H1 (cell line): ENCODE data around the gene CCDC179. TPM values are rescaled to one million over a fixed set of nuclear protein-coding genes. Genes with fewer than 3 reads are reported as not detected.

Experiments used
- CTCF ChIA-PET: fragments of 300-600 bp; sonication (Branson Sonifier 250); formaldehyde crosslinking; loops from one replicate; lab custom pipeline; 2021; ENCODE audit not compliant: partially characterized antibody; lab: Charles Lee
- POLR2A ChIA-PET: fragments of 300-600 bp; sonication (Branson Sonifier 250); formaldehyde crosslinking; loops from one replicate; lab custom pipeline; 2021; ENCODE audit warnings: inconsistent platforms; ENCODE audit not compliant: partially characterized antibody; lab: Charles Lee
- DNase-seq, 2 experiments: peaks; one replicate each; pipeline versions ENCODE4 v3.0.0 to v3.0.0-alpha.2; 2010 to 2022; ENCODE audit warnings: low spot score in 2 of 2, low read depth in 1 of 2, mixed read lengths in 1 of 2
- FAIRE-seq: peaks from 2 replicates; lab custom pipeline; 2011; peaks lifted over from hg19 to GRCh38; lab: Jason Lieb, UNC
- H2AFZ ChIP-seq: 2 replicates; pipeline ENCODE4 v1.8.1; 2012; ENCODE audit warnings: low read length, inconsistent platforms
- H2AK5ac ChIP-seq: 2 replicates; pipeline ENCODE4 v1.6.1; 2013; ENCODE audit warnings: low read depth, low read length
- H2BK120ac ChIP-seq: replicated peaks from 2 replicates; pipeline ENCODE3; 2013; ENCODE audit warnings: low read depth, low read length, inconsistent platforms
- H2BK12ac ChIP-seq: 2 replicates; pipeline ENCODE4 v1.6.1; 2013; ENCODE audit warnings: low read depth, low read length
- H2BK15ac ChIP-seq: 2 replicates; pipeline ENCODE4 v1.6.1; 2013; ENCODE audit warnings: low read length
- H2BK20ac ChIP-seq: 2 replicates; pipeline ENCODE4 v1.6.1; 2013; ENCODE audit warnings: low read length
- H2BK5ac ChIP-seq: 2 replicates; pipeline ENCODE4 v1.6.1; 2013; ENCODE audit warnings: low read depth, low read length
- H3K14ac ChIP-seq: 2 replicates; pipeline ENCODE4 v1.6.1; 2013; ENCODE audit warnings: inconsistent platforms; ENCODE audit not compliant: insufficient read length
- H3K18ac ChIP-seq: 2 replicates; pipeline ENCODE4 v1.6.1; 2013; ENCODE audit warnings: low read length; ENCODE audit errors: extremely low read depth
- H3K23ac ChIP-seq: 2 replicates; pipeline ENCODE4 v1.6.1; 2013; ENCODE audit warnings: inconsistent platforms; ENCODE audit not compliant: insufficient read length
- H3K23me2 ChIP-seq: 2 replicates; pipeline ENCODE4 v1.6.1; 2013; ENCODE audit warnings: low read depth, low read length
- H3K27ac ChIP-seq: 2 replicates; pipeline ENCODE4 v1.6.1; 2011; ENCODE audit warnings: low read depth, low read length, inconsistent platforms
- H3K27me3 ChIP-seq, 4 experiments: replicated peaks in 1 of 4; 1 replicate in 1 of 4; 2 replicates in 3 of 4; pipeline versions ENCODE4 v1.6.1 to v1.8.1; 2011 to 2013; ENCODE audit warnings: low read length in 3 of 4, mild to moderate bottlenecking in 3 of 4, inconsistent platforms in 2 of 4, mixed read lengths in 2 of 4, moderate library complexity in 1 of 4; ENCODE audit not compliant: control insufficient read depth in 3 of 4, insufficient read depth in 3 of 4; ENCODE audit errors: extremely low read depth in 1 of 4
- H3K36me3 ChIP-seq, 4 experiments: 2 replicates each; pipeline versions ENCODE4 v1.6.1 to v1.8.1; 2011 to 2013; ENCODE audit warnings: mild to moderate bottlenecking in 4 of 4, low read length in 3 of 4, moderate library complexity in 2 of 4, control low read depth in 1 of 4, inconsistent platforms in 1 of 4; ENCODE audit not compliant: insufficient read depth in 4 of 4, control insufficient read depth in 2 of 4
- H3K4ac ChIP-seq: replicated peaks from 2 replicates; pipeline ENCODE3; 2013; ENCODE audit warnings: low read length, low read depth, mixed read lengths, inconsistent platforms; ENCODE audit not compliant: insufficient read length
- H3K4me1 ChIP-seq, 4 experiments: replicated peaks in 1 of 4; 1 replicate in 1 of 4; 2 replicates in 3 of 4; pipeline versions ENCODE4 v1.6.1 to v1.8.1; 2011 to 2013; ENCODE audit warnings: low read length in 3 of 4, inconsistent platforms in 2 of 4, mixed read lengths in 1 of 4; ENCODE audit not compliant: insufficient read depth in 4 of 4, control insufficient read depth in 3 of 4
- H3K4me2 ChIP-seq, 2 experiments: 2 replicates each; pipeline versions ENCODE4 v1.6.1 to v1.8.1; 2011 to 2013; ENCODE audit warnings: low read depth in 2 of 2, low read length in 2 of 2, control low read depth in 1 of 2, inconsistent platforms in 1 of 2, mild to moderate bottlenecking in 1 of 2; ENCODE audit not compliant: insufficient read depth in 1 of 2
- H3K4me3 ChIP-seq, 4 experiments: fragments of 200-600, 300-600 bp in 1 of 4; sonication (generic), shearing (Covaris generic), sonication (Bioruptor Twin) in 1 of 4; 2 replicates each; pipeline versions ENCODE4 v1.5.1 to v1.8.1; 2011 to 2016; ENCODE audit warnings: low read length in 4 of 4, low read depth in 3 of 4, control low read depth in 2 of 4, inconsistent platforms in 2 of 4, mild to moderate bottlenecking in 2 of 4, mixed read lengths in 1 of 4, moderate library complexity in 1 of 4; ENCODE audit not compliant: insufficient read depth in 2 of 4; ENCODE audit errors: extremely low read depth in 1 of 4
- H3K56ac ChIP-seq: replicated peaks from 2 replicates; pipeline ENCODE3; 2013; ENCODE audit warnings: low read depth, mild to moderate bottlenecking, mixed read lengths, low read length, inconsistent platforms; ENCODE audit not compliant: insufficient read length
- H3K79me1 ChIP-seq: 2 replicates; pipeline ENCODE4 v1.6.1; 2013; ENCODE audit warnings: low read depth, low read length, control low read depth
- H3K79me2 ChIP-seq, 2 experiments: 2 replicates each; pipeline versions ENCODE4 v1.6.1 to v1.8.1; 2012 to 2013; ENCODE audit warnings: low read length in 2 of 2, mild to moderate bottlenecking in 2 of 2, inconsistent platforms in 1 of 2; ENCODE audit not compliant: insufficient read depth in 2 of 2, control insufficient read depth in 1 of 2
- H3K9ac ChIP-seq, 4 experiments: replicated peaks in 1 of 4; 1 replicate in 1 of 4; 2 replicates in 3 of 4; pipeline versions ENCODE4 v1.6.1 to v1.8.1; 2011 to 2013; ENCODE audit warnings: low read depth in 3 of 4, low read length in 3 of 4, control low read depth in 2 of 4, mild to moderate bottlenecking in 2 of 4, moderate library complexity in 2 of 4, inconsistent platforms in 1 of 4; ENCODE audit errors: extremely low read depth in 1 of 4
- H3K9me3 ChIP-seq, 2 experiments: 2 replicates each; pipeline versions ENCODE4 v1.6.1 to v1.8.1; 2012 to 2013; ENCODE audit warnings: mild to moderate bottlenecking in 2 of 2, moderate library complexity in 2 of 2, control low read depth in 1 of 2, inconsistent platforms in 1 of 2, low read depth in 1 of 2, low read length in 1 of 2, mixed read lengths in 1 of 2; ENCODE audit not compliant: insufficient read depth in 2 of 2
- H4K20me1 ChIP-seq, 2 experiments: replicated peaks in 1 of 2; 2 replicates each; pipeline versions ENCODE3 to v1.8.1; 2011 to 2013; ENCODE audit warnings: inconsistent platforms in 2 of 2, low read length in 2 of 2, mild to moderate bottlenecking in 1 of 2; ENCODE audit not compliant: insufficient read depth in 2 of 2, control insufficient read depth in 1 of 2
- H4K5ac ChIP-seq: 2 replicates; pipeline ENCODE4 v1.6.1; 2013; ENCODE audit warnings: low read length, low read depth, mixed read lengths, inconsistent platforms; ENCODE audit not compliant: insufficient read length
- H4K8ac ChIP-seq: 2 replicates; pipeline ENCODE4 v1.8.0; 2013; ENCODE audit warnings: mild to moderate bottlenecking, moderate library complexity, low read length, inconsistent platforms; ENCODE audit not compliant: insufficient read depth; ENCODE audit errors: extremely low read depth
- H4K91ac ChIP-seq: replicated peaks from 2 replicates; pipeline ENCODE3; 2013; ENCODE audit warnings: low read length, mixed read lengths, inconsistent platforms; ENCODE audit not compliant: insufficient read length
- ASH2L ChIP-seq: fragments of 200-600, 300-600 bp; sonication (generic); IDR thresholded peaks from one replicate; pipeline ENCODE4 v1.7.1; 2017; ENCODE audit warnings: low read length
- CBX8 ChIP-seq: fragments of 300-800, 300-1000 bp; sonication (generic); IDR thresholded peaks from 2 replicates; pipeline ENCODE4 v1.7.1; 2016; ENCODE audit warnings: low read depth, low read length, borderline replicate concordance
- CEBPB ChIP-seq: IDR thresholded peaks from 2 replicates; pipeline ENCODE4 v1.6.1; 2012; ENCODE audit warnings: low read depth, low read length
- RAD21 ChIP-seq, 2 experiments: IDR thresholded peaks in 1 of 2; conservative IDR thresholded peaks in 1 of 2; 2 replicates each; pipeline ENCODE4 v1.6.1; 2011; ENCODE audit warnings: low read depth in 2 of 2, low read length in 2 of 2, improper control_type of control experiment in 1 of 2, inconsistent platforms in 1 of 2, mild to moderate bottlenecking in 1 of 2, moderate library complexity in 1 of 2
- SIRT6 ChIP-seq: IDR thresholded peaks from one replicate; pipeline ENCODE4 v1.7.1; 2012; ENCODE audit warnings: low read length, inconsistent platforms
- TAF7 ChIP-seq: optimal IDR thresholded peaks from 2 replicates; pipeline ENCODE3; 2011; ENCODE audit warnings: low read depth, mild to moderate bottlenecking, inconsistent platforms, low read length, moderate library complexity, borderline replicate concordance
- WGBS, 2 experiments: shearing (Covaris generic) in 1 of 2; methylation state at CpG; one replicate each; pipeline versions ENCODE4 v1.1.6 to v1.1.7; 2013 to 2015; ENCODE audit warnings: low lambda C conversion rate in 2 of 2, mixed read lengths in 2 of 2, inconsistent platforms in 1 of 2, low coverage in 1 of 2, missing lambda C conversion rate in 1 of 2; ENCODE audit not compliant: insufficient replicate concordance in 2 of 2, insufficient coverage in 1 of 2, insufficient read length in 1 of 2; ENCODE audit errors: extremely low coverage in 1 of 2, missing lambda C conversion rate in 1 of 2; 5-methylcytosine and 5-hydroxymethylcytosine counted together
- polyA plus RNA-seq, 7 experiments: library from polyadenylated mRNA; depleted of rRNA in 3 of 7; stranded (reverse) in 5 of 7; unstranded in 2 of 7; fragments of >200 nt in 5 of 7; fragments of 200-250 nt in 2 of 7; gene quantifications; 1 replicate in 5 of 7; 2 replicates in 1 of 7; 4 replicates in 1 of 7; pipeline versions ENCODE4 v1.2.1 to v1.2.3, GENCODE V29; 2011 to 2013; ENCODE audit warnings: missing spikeins in 2 of 7, mixed read lengths in 2 of 7
- total RNA-seq: library from RNA; stranded (reverse); fragmentation: NEBNext Ultra II Directional; extraction: Animal tissue kit (Norgen Biotek cat#: 25700); gene quantifications from 2 replicates; pipeline ENCODE4 v1.2.1, GENCODE V29; 2021

The CCDC179 gene
- total and polyA plus RNA-seq, 2 of the 8 experiments (the other 6 are each of a cell fraction or from before 2014, with no cell fraction given) = not detected

DNA sequence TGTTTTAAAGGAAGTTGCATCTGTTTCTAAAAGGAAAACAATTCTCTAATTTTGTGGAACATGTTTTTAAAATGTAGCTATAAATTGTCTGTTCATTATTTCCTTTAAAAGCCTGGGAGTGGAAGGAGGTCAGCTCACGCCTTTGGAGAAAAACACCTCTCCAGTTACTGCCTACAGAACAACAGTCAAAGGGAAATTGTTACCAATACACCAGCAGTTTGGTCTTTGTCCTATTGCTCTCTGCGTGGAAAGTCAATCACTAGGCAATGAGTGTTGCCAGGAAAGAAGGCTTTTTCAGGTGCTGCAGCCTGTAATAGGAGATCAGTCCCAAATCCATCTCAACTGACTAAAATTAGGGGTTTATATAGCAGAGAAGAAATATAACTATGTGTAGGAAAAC lies 52.9 kb downstream of the CCDC179 start:
- H3K27me3 ChIP-seq = no peaks in the 10 kb centered on the region
- POLR2A ChIA-PET = no interaction called here
- H2BK15ac ChIP-seq = no peak overlapping the region
- no peaks in the 10 kb centered on the region for H3K4me1 ChIP-seq
- no peak overlapping the region for H3K18ac ChIP-seq
- no peak overlapping the region for H2BK5ac ChIP-seq
- H3K14ac ChIP-seq = no peak overlapping the region
- no peak overlapping the region for H2BK20ac ChIP-seq
- H2BK120ac ChIP-seq = no peak overlapping the region
- no peak overlapping the region for H3K27ac ChIP-seq
- no peak overlapping the region for H3K9ac ChIP-seq
- H3K23ac ChIP-seq = no peak overlapping the region
- no peaks in the 10 kb centered on the region for H3K79me1 ChIP-seq
- H3K56ac ChIP-seq = no peak overlapping the region
- H3K79me2 ChIP-seq = no peaks in the 10 kb centered on the region
- peaks cover 3 to 6% of the 10 kb centered on the region in 2 experiments; a peak in 2 of 4 replicates for H3K9me3 ChIP-seq
- DNase-seq = no peak
- H3K4me3 ChIP-seq = no peak overlapping the region
- no peak overlapping the region for H2BK12ac ChIP-seq
- H3K36me3 ChIP-seq = no peaks in the 10 kb centered on the region
- 90% methylated on average over 2 of the region's 2 CpGs; no CpG with 5 or more reads in 1 of the 2 experiments for WGBS, 2 experiments
- no peak overlapping the region for H4K8ac ChIP-seq
- no peaks in the 10 kb centered on the region for H4K20me1 ChIP-seq
- no peak overlapping the region for H3K4me2 ChIP-seq
- H3K23me2 ChIP-seq = no peaks in the 10 kb centered on the region; the same call in 1 of the 2 replicates
- no peak overlapping the region for H2AFZ ChIP-seq
- no peak overlapping the region for H4K91ac ChIP-seq
- FAIRE-seq = no peak
- no peak overlapping the region for H3K4ac ChIP-seq
- no peak overlapping the region for H2AK5ac ChIP-seq
- H4K5ac ChIP-seq = no peak overlapping the region
- TF ChIP-seq CBX8 = no peak
- no peak for TF ChIP-seq TAF7
- TF ChIP-seq RAD21 (IDR thresholded peaks at IDR 0.05 in 1 of 2, conservative IDR thresholded peaks at IDR 0.05 in 1 of 2; ENCODE audit: low read depth in 2 of 2, low read length in 2 of 2) = no peak
- TF ChIP-seq CEBPB = no peak
- TF ChIP-seq SIRT6 = no peak
- TF ChIP-seq ASH2L = no peak
- CTCF ChIA-PET = interaction anchor here (0.9 kb wide), 1 partner anchor 20 kb away, joined by 3 read pairs; no protein-coding TSS in a partner anchor
